Spleen (tissue), 11 donors: ENCODE results near the gene RINL. TPM values are rescaled to one million over a fixed set of nuclear protein-coding genes. Genes with fewer than 3 reads are reported as not detected.
A peak's percentile ranks its signal among the peaks of the same experiment; 100 is the strongest.
"Not testable (repeated sequence)": the region's sequence is repeated elsewhere in the genome, so short reads cannot be mapped to it uniquely, and the experiment has no call there.

Experiments
- DNase-seq: peaks from one replicate; pipeline ENCODE4 v3.0.0-alpha.2; 2020
- H3K27ac ChIP-seq, 8 donors: fragments of 200-600 bp; sonication (generic) in 7 of 8; 1 replicate in 4 of 8; 2 replicates in 4 of 8; pipeline versions ENCODE4 v1.5.0 to v1.8.0; 2016 to 2021; ENCODE audit warnings: inconsistent platforms in 4 of 8, mild to moderate bottlenecking in 4 of 8, moderate library complexity in 1 of 8
- H3K27me3 ChIP-seq, 7 donors: fragments of 200-600 bp; sonication (generic) in 6 of 7; replicated peaks in 1 of 7; 1 replicate in 4 of 7; 2 replicates in 3 of 7; pipeline versions ENCODE4 v1.5.0 to v1.8.0; 2016 to 2021; ENCODE audit warnings: inconsistent platforms in 3 of 7, mild to moderate bottlenecking in 1 of 7
- H3K36me3 ChIP-seq, 6 donors: fragments of 200-600 bp; sonication (generic) in 5 of 6; 1 replicate in 4 of 6; 2 replicates in 2 of 6; pipeline versions ENCODE4 v1.5.0 to v1.8.0; 2016 to 2021; ENCODE audit warnings: inconsistent platforms in 2 of 6
- H3K4me1 ChIP-seq, 6 donors: fragments of 200-600 bp; sonication (generic) in 5 of 6; 1 replicate in 3 of 6; 2 replicates in 3 of 6; pipeline versions ENCODE4 v1.5.0 to v1.8.0; 2016 to 2021; ENCODE audit warnings: inconsistent platforms in 3 of 6
- H3K4me3 ChIP-seq, 8 donors: fragments of 200-600 bp; sonication (generic) in 7 of 8; 1 replicate in 4 of 8; 2 replicates in 4 of 8; pipeline versions ENCODE4 v1.5.0 to v1.8.0; 2016 to 2021; ENCODE audit warnings: inconsistent platforms in 4 of 8, mild to moderate bottlenecking in 4 of 8, moderate library complexity in 2 of 8
- H3K9me3 ChIP-seq, 8 donors: fragments of 200-600 bp; sonication (generic) in 7 of 8; 1 replicate in 4 of 8; 2 replicates in 4 of 8; pipeline versions ENCODE4 v1.5.0 to v1.8.0; 2016 to 2021; ENCODE audit warnings: inconsistent platforms in 4 of 8
- POLR2A ChIP-seq, 3 donors: fragments of 450-650 bp; IDR thresholded peaks; one replicate each; pipeline ENCODE4 v1.5.1; 2017; ENCODE audit warnings: antibody characterized with exemption in 3 of 3, mild to moderate bottlenecking in 1 of 3
- POLR2AphosphoS5 ChIP-seq, 3 donors: sonication (generic); formaldehyde crosslinking; IDR thresholded peaks; one replicate each; pipeline ENCODE4 v1.5.1; 2017; ENCODE audit warnings: antibody characterized with exemption in 3 of 3
- WGBS, 5 donors: extraction: QIAGEN DNeasy Blood & Tissue Kit in 3 of 5; methylation state at CpG; one replicate each; pipeline versions ENCODE4 v1.1.5 to v1.1.7; 2013 to 2018; 5-methylcytosine and 5-hydroxymethylcytosine counted together
- intact Hi-C: fragments of 100-400 bp; cut with DNase I; formaldehyde crosslinking; loops from one replicate; pipeline ENCODE4 v1.15.0; 2023; ENCODE audit warnings: low total_unique reads
- polyA plus RNA-seq, 3 donors: library from polyadenylated mRNA; stranded (reverse); fragments of 200-250 nt; gene quantifications; one replicate each; pipeline ENCODE4 v1.2.1, GENCODE V29; 2013
- total RNA-seq, 7 donors: library from RNA; depleted of rRNA in 3 of 7; stranded (reverse); fragments of >200 nt in 3 of 7; fragmentation: NEBNext Ultra II Directional in 4 of 7; extraction: Animal tissue kit (Norgen Biotek cat#: 25700) in 4 of 7; gene quantifications; one replicate each; pipeline versions ENCODE4 v1.1.0 to v1.2.1, GENCODE V29; 2016 to 2021
- TF ChIP-seq, protein P1 (sequence below), 11 experiments: fragments of 200-600 bp in 7 of 11; fragments of 450-650 bp in 4 of 11; sonication (generic) in 4 of 11; IDR thresholded peaks in 8 of 11; conservative IDR thresholded peaks in 3 of 11; 1 replicate in 7 of 11; 2 replicates in 4 of 11; pipeline versions ENCODE4 v1.4.0 to v1.8.0; 2016 to 2021; ENCODE audit warnings: antibody characterized with exemption in 11 of 11, inconsistent platforms in 4 of 11, mild to moderate bottlenecking in 1 of 11
- donor health status: healthy with polysubstance abuse.
- donor health status: DM: no; HTN: no; CAD: no; lungs with moderate emphysema.
- donor health status: DM: no; HTN: no; CAD: no.
- donor health status: Bipolar disorder and iron deficiency.
- donor health status: healthy.
- donor health status: DM: no; HTN: no; CAD: no.
- donor health status: DM: yes; HTN: yes; CAD: no.

Gene RINL
- total and polyA plus RNA-seq, 10 donors: 14.5 to 42.5 (median 27.0) TPM

DNA sequence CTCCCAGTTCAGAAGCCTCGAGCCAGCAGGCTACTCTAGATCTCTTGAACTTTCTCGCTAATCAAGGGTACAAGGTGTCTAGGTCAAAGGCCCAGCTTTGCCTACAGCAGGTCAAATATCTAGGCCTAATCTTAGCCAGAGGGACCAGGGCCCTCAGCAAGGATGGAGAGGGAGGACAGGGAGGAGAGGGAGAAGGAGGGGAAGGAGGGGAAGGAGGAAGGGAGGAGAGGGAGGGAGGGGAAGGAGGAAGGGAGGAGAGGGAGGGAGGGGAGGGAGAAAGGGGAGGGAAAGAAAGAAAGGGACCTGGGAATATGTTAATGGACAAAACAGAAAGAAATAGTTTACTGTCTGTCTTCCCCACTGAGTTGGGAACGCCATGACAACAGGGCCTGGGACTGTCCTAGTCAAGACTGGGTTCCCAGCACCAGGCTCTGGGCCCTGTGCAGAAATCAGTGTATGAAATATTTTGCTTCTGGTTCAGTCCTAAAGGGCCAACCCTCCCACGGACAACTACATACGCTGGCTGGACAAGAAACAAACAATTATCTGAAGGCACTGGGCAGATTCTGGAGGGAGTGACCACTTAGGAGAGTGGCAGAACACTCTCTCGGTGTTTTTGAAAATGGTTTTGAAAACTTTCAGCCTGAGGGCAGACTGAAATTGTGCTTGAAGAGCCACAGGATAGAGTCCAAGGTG is 51.1 kb downstream of the RINL start:
- peaks cover 19 to 69% (median 52%) of the 10 kb centered on the region in 6 donors for H3K4me1 ChIP-seq
- 59 to 89% (median 72%) methylated on average over 6 of the region's 6 CpGs for WGBS, 5 donors
- peak overlapping the region in 1 of 8 donors; percentile 16 for H3K4me3 ChIP-seq
- TF ChIP-seq POLR2A (IDR thresholded peaks at IDR 0.05) (no peak), POLR2AphosphoS5 (IDR thresholded peaks at IDR 0.05) (no peak)
- TF ChIP-seq, protein P1, sequence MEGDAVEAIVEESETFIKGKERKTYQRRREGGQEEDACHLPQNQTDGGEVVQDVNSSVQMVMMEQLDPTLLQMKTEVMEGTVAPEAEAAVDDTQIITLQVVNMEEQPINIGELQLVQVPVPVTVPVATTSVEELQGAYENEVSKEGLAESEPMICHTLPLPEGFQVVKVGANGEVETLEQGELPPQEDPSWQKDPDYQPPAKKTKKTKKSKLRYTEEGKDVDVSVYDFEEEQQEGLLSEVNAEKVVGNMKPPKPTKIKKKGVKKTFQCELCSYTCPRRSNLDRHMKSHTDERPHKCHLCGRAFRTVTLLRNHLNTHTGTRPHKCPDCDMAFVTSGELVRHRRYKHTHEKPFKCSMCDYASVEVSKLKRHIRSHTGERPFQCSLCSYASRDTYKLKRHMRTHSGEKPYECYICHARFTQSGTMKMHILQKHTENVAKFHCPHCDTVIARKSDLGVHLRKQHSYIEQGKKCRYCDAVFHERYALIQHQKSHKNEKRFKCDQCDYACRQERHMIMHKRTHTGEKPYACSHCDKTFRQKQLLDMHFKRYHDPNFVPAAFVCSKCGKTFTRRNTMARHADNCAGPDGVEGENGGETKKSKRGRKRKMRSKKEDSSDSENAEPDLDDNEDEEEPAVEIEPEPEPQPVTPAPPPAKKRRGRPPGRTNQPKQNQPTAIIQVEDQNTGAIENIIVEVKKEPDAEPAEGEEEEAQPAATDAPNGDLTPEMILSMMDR (IDR thresholded peaks at IDR 0.05 in 8 of 11, conservative IDR thresholded peaks at IDR 0.05 in 3 of 11): no peak
- intact Hi-C loops: loop anchor here (10.0 kb wide), 1 partner anchor 52 kb away; the partner anchor contains the start of gene LGALS7
- peaks cover 0 to 5% (median 0%) of the 10 kb centered on the region in 8 donors for H3K9me3 ChIP-seq
- DNase-seq: no peak
- H3K27ac ChIP-seq: peak overlapping the region in 6 of 8 donors; percentile 29 to 68 (median 54)
- no peaks in the 10 kb centered on the region for H3K27me3 ChIP-seq
- H3K36me3 ChIP-seq: peaks cover 0 to 88% (median 36%) of the 10 kb centered on the region in 6 donors

DNA sequence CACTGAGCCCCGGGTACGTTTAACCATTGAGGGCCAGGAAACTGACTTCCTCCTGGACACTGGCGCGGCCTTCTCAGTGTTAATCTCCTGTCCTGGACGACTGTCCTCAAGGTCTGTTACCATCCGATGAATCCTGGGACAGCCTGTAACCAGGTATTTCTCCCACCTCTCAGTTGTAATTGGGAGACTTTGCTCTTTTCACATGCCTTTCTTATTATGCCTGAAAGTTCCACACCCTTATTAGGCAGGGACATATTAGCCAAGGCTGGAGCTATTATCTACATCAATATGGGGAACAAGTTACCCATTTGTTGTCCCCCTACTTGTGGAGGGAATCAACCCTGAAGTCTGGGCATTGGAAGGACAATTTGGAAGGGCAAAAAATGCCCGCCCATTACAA is 52.1 kb downstream of the RINL start:
- H3K27me3 ChIP-seq, H3K9me3 ChIP-seq, DNase-seq: not testable (repeated sequence)
- peak overlapping the region in 1 of 8 donors; percentile 13 for H3K4me3 ChIP-seq
- intact Hi-C loops: loop anchor here (10.0 kb wide), 1 partner anchor 51 kb away; the partner anchor contains the start of gene LGALS7
- H3K36me3 ChIP-seq: peaks cover 0 to 99% (median 40%) of the 10 kb centered on the region in 6 donors
- H3K27ac ChIP-seq: peak overlapping the region in 4 of 8 donors; percentile 8 to 68 (median 32)
- 75 to 80% (median 76%) methylated on average over 7 of the region's 7 CpGs for WGBS, 5 donors
- H3K4me1 ChIP-seq: peaks cover 17 to 72% (median 48%) of the 10 kb centered on the region in 6 donors

DNA sequence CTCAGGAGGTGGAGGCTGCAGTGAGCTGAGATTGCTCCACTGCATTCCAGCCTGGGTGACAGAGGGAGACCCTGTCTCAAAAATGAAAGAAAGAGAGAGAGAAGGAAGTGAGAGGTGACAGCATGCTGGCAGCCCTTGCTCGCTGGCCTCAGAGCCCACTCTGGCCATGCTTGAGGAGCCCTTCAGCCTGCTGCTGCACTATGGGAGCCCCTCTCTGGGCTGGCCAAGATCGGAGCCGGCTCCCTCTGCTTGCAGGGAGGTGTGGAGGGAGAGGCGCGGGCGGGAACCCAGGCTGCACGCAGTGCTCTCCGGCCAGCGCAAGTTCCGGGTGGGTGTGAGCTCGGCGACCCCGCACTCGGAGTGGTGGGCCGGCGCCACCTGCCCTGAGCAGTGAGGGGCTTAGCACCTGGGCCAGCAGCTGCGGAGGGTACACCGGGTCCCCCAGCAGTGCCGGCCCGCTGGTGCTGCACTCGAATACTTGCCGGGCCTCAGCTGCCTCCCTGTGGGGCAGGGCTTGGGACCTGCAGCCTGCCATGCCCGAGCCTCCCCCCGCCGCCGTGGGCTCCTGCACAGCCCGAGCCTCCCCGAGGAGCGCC is 56.7 kb downstream of the RINL start:
- H3K4me3 ChIP-seq, H3K9me3 ChIP-seq, H3K27me3 ChIP-seq, H3K27ac ChIP-seq: not testable (repeated sequence)
- peak; percentile 68 for DNase-seq
- H3K36me3 ChIP-seq: peaks cover 8 to 98% (median 41%) of the 10 kb centered on the region in 6 donors
- 84 to 99% (median 94%) methylated on average over 3 to 29 of the region's 29 CpGs for WGBS, 5 donors
- TF ChIP-seq POLR2AphosphoS5 (IDR thresholded peaks at IDR 0.05): peak in 1 of 3 donors; percentile 59
- H3K4me1 ChIP-seq: peaks cover 0 to 46% (median 15%) of the 10 kb centered on the region in 6 donors
- intact Hi-C loops: loop anchor here (10.0 kb wide), 1 partner anchor 47 kb away; the partner anchor contains the start of gene LGALS7

DNA sequence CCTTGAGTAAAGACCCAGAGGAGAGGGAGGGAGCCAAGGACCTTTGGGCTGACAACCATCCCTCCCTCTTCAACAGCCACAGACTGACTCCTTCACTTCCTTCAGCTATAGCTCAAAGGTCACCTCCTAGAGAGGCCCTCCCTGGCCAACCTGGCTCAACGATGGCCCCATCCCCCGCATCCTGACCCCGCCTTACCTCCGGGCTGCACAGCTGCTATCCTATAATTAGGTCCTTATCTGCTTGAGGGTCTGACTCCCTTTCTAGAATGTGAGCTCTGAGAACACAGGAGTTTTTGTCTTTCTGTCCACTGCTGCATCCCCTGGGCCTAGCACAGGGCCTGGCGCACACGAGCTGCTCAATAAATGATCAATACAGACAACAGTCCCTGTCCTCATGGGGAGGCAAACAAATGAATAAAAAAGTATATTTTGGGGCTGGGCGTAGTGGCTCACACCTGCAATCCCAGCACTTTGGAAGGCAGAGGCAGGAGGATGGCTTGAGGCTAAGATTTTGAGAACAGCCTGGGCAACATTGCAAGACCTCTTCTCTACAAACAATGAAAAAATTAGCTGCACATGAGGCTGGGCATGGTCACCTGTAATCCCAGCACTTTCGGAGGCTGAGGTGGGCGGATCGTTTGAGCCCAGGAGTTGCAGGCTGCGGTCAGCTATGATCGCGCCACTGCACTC is 58.7 kb downstream of the RINL start:
- intact Hi-C loops: no loop called here
- H3K36me3 ChIP-seq: peaks cover 8 to 98% (median 56%) of the 10 kb centered on the region in 6 donors
- H3K9me3 ChIP-seq: peaks cover 0 to 5% (median 0%) of the 10 kb centered on the region in 8 donors
- H3K4me1 ChIP-seq: peaks cover 0 to 29% (median 7%) of the 10 kb centered on the region in 6 donors
- H3K4me3 ChIP-seq: no peak overlapping the region
- H3K27ac ChIP-seq: peak overlapping the region in 3 of 8 donors; percentile 10 to 30 (median 16)
- H3K27me3 ChIP-seq: no peaks in the 10 kb centered on the region
- peak; percentile 51 for DNase-seq
- WGBS, 5 donors: 81 to 91% (median 85%) methylated on average over 13 of the region's 13 CpGs
- no peak for TF ChIP-seq POLR2A (IDR thresholded peaks at IDR 0.05)
- no peak for TF ChIP-seq POLR2AphosphoS5 (IDR thresholded peaks at IDR 0.05)
- TF ChIP-seq, protein P1 (IDR thresholded peaks at IDR 0.05 in 8 of 11, conservative IDR thresholded peaks at IDR 0.05 in 3 of 11): no peak

Other genes with a start within 250 kb of the RINL start
- gene ACTN4, start 230.6 kb downstream of the RINL start, total RNA-seq: 100 to 1,000 TPM; 360 to 621 (median 487) TPM
- 100 to 1,000 TPM in 1 of 3 donors, 10 to 100 TPM in 2; 39.3 to 185 (median 51.2) TPM for gene ACTN4, start 230.6 kb downstream of the RINL start, polyA plus RNA-seq
- 10 to 100 TPM in 5 of 7 donors, 1 to 10 TPM in 2; 9.0 to 25.6 (median 12.6) TPM for gene CAPN12, start 133.8 kb downstream of the RINL start, total RNA-seq
- gene CAPN12, start 133.8 kb downstream of the RINL start, polyA plus RNA-seq: 10 to 100 TPM; 15.2 to 33.3 (median 29.1) TPM
- gene LGALS7, start 104.8 kb downstream of the RINL start, total RNA-seq: 1 to 10 TPM in 1 of 7 donors, not detected in 6; 4.4 TPM
- gene LGALS7, start 104.8 kb downstream of the RINL start, polyA plus RNA-seq: 1 to 10 TPM in 2 of 3 donors, under 1 TPM in 1; 0.52 to 7.4 (median 5.1) TPM
- gene LGALS7B, start 89.1 kb downstream of the RINL start, total RNA-seq: 10 to 100 TPM in 2 of 7 donors, 1 to 10 TPM in 2, not detected in 3; 1.1 to 60.3 (median 17.5) TPM
- 100 to 1,000 TPM in 2 of 3 donors, 1 to 10 TPM in 1; 1.1 to 167 (median 116) TPM for gene LGALS7B, start 89.1 kb downstream of the RINL start, polyA plus RNA-seq
- 1 to 10 TPM; 1.1 to 7.5 (median 2.8) TPM for gene LGALS4, start 65.3 kb downstream of the RINL start, total RNA-seq
- 1 to 10 TPM; 2.9 to 9.6 (median 9.3) TPM for gene LGALS4, start 65.3 kb downstream of the RINL start, polyA plus RNA-seq
- gene ECH1, start 46.5 kb downstream of the RINL start, total RNA-seq: 100 to 1,000 TPM; 119 to 293 (median 191) TPM
- gene ECH1, start 46.5 kb downstream of the RINL start, polyA plus RNA-seq: 100 to 1,000 TPM; 196 to 370 (median 216) TPM
- gene HNRNPL, start 28.3 kb downstream of the RINL start, total RNA-seq: 100 to 1,000 TPM; 188 to 357 (median 294) TPM
- gene HNRNPL, start 28.3 kb downstream of the RINL start, polyA plus RNA-seq: 100 to 1,000 TPM; 147 to 175 (median 168) TPM
- gene SIRT2, start 21.3 kb upstream of the RINL start, total RNA-seq: 10 to 100 TPM; 44.5 to 81.0 (median 61.8) TPM
- gene SIRT2, start 21.3 kb upstream of the RINL start, polyA plus RNA-seq: 10 to 100 TPM; 25.8 to 45.1 (median 30.7) TPM
- gene NFKBIB, start 21.7 kb upstream of the RINL start, total RNA-seq: 10 to 100 TPM; 18.1 to 29.0 (median 21.1) TPM
- 10 to 100 TPM; 22.8 to 33.5 (median 23.5) TPM for gene NFKBIB, start 21.7 kb upstream of the RINL start, polyA plus RNA-seq
- gene CCER2, start 33.9 kb upstream of the RINL start, total RNA-seq: 1 to 10 TPM in 1 of 7 donors, under 1 TPM in 3, not detected in 3; 0.34 to 1.1 (median 0.57) TPM
- 1 to 10 TPM in 1 of 3 donors, under 1 TPM in 2; 0.77 to 2.9 (median 0.86) TPM for gene CCER2, start 33.9 kb upstream of the RINL start, polyA plus RNA-seq
- gene SARS2, start 52.5 kb upstream of the RINL start, total RNA-seq: 10 to 100 TPM; 12.5 to 37.4 (median 24.6) TPM
- 10 to 100 TPM; 25.6 to 70.3 (median 50.7) TPM for gene SARS2, start 52.5 kb upstream of the RINL start, polyA plus RNA-seq
- gene MRPS12, start 52.7 kb upstream of the RINL start, total RNA-seq: 10 to 100 TPM; 23.2 to 32.6 (median 26.0) TPM
- gene MRPS12, start 52.7 kb upstream of the RINL start, polyA plus RNA-seq: 10 to 100 TPM; 25.5 to 47.8 (median 47.1) TPM
- gene FBXO17, start 97.5 kb upstream of the RINL start, total RNA-seq: 1 to 10 TPM; 3.6 to 7.7 (median 5.0) TPM
- 1 to 10 TPM in 2 of 3 donors, under 1 TPM in 1; 0.91 to 2.6 (median 2.2) TPM for gene FBXO17, start 97.5 kb upstream of the RINL start, polyA plus RNA-seq
- gene FBXO27, start 154.3 kb upstream of the RINL start, total RNA-seq: 1 to 10 TPM in 5 of 7 donors, under 1 TPM in 2; 0.26 to 4.2 (median 1.9) TPM
- under 1 TPM; 0.10 to 0.99 (median 0.61) TPM for gene FBXO27, start 154.3 kb upstream of the RINL start, polyA plus RNA-seq
- not detected for gene ACP7, start 206.1 kb upstream of the RINL start, total RNA-seq
- gene ACP7, start 206.1 kb upstream of the RINL start, polyA plus RNA-seq: not detected
- gene PAK4, start 247.5 kb upstream of the RINL start, total RNA-seq: 10 to 100 TPM in 6 of 7 donors, 1 to 10 TPM in 1; 9.5 to 27.8 (median 19.8) TPM
- gene PAK4, start 247.5 kb upstream of the RINL start, polyA plus RNA-seq: 10 to 100 TPM in 1 of 3 donors, 1 to 10 TPM in 2; 5.2 to 13.4 (median 7.7) TPM